GM10847 (cell line): ENCODE measurements around the gene CDH13.

Source experiments
- POLR2A ChIP-seq: IDR thresholded peaks from 2 replicates; pipeline ENCODE4 v1.6.1; 2011; ENCODE audit not compliant: insufficient read length; ENCODE audit errors: extremely low read depth

The CDH13 gene

GRCh38 chr16:83343935-83344366 lies 717.2 kb downstream of the CDH13 start:
- no peak for TF ChIP-seq POLR2A

- no peak for TF ChIP-seq POLR2A
Observed at GRCh38 chr16:83345846-83346640, 719.3 kb downstream of the CDH13 start.

- no peak for TF ChIP-seq POLR2A
Observed at GRCh38 chr16:83348991-83349390, 722.2 kb downstream of the CDH13 start.

- no peak for TF ChIP-seq POLR2A
Observed at GRCh38 chr16:83350481-83350880, 723.7 kb downstream of the CDH13 start.

GRCh38 chr16:83351846-83352245 lies 725.1 kb downstream of the CDH13 start:
- no peak for TF ChIP-seq POLR2A

GRCh38 chr16:83353241-83353640 lies 726.5 kb downstream of the CDH13 start:
- no peak for TF ChIP-seq POLR2A

- TF ChIP-seq POLR2A, result no peak
Observed at GRCh38 chr16:83354015-83354414, 727.2 kb downstream of the CDH13 start.

- no peak for TF ChIP-seq POLR2A
Observed at GRCh38 chr16:83355570-83356218, 728.9 kb downstream of the CDH13 start.

- TF ChIP-seq POLR2A, result no peak
Observed at GRCh38 chr16:83356266-83356665, 729.5 kb downstream of the CDH13 start.

- no peak for TF ChIP-seq POLR2A
Observed at GRCh38 chr16:83356986-83357385, 730.2 kb downstream of the CDH13 start.

- TF ChIP-seq POLR2A, result no peak
Observed at GRCh38 chr16:83363521-83363920, 736.8 kb downstream of the CDH13 start.

GRCh38 chr16:83365166-83365565 lies 738.4 kb downstream of the CDH13 start:
- no peak for TF ChIP-seq POLR2A

- TF ChIP-seq POLR2A, result no peak
Observed at GRCh38 chr16:83366228-83366627, 739.5 kb downstream of the CDH13 start.

- TF ChIP-seq POLR2A, result no peak
Observed at GRCh38 chr16:83374979-83375378, 748.2 kb downstream of the CDH13 start.

- TF ChIP-seq POLR2A, result no peak
Observed at GRCh38 chr16:83389751-83390150, 763.0 kb downstream of the CDH13 start.

GRCh38 chr16:83390759-83391158 lies 764.0 kb downstream of the CDH13 start:
- no peak for TF ChIP-seq POLR2A

- TF ChIP-seq POLR2A, result no peak
Observed at GRCh38 chr16:83392743-83393142, 766.0 kb downstream of the CDH13 start.
